IMR-90 (cell line): ENCODE data around the gene FBXO44.

Experiments used
- POLR2A ChIP-seq: IDR thresholded peaks from 2 replicates; pipeline ENCODE4 v1.6.1; 2012; ENCODE audit warnings: mild to moderate bottlenecking, low read depth, low read length
- SMC3 ChIP-seq: fragments of 150-350 bp; IDR thresholded peaks from 2 replicates; pipeline ENCODE4 v1.6.1; 2016; ENCODE audit warnings: low read depth, mild to moderate bottlenecking, antibody characterized with exemption, low read length, moderate library complexity
- TF ChIP-seq, protein P1 (sequence below): conservative IDR thresholded peaks from 2 replicates; pipeline ENCODE4 v1.5.1; 2012; ENCODE audit warnings: mild to moderate bottlenecking, low read depth, low read length, improper control_type of control experiment
- TF ChIP-seq, protein P2 (sequence below): fragments of 150-350 bp; IDR thresholded peaks from 2 replicates; pipeline ENCODE4 v1.6.1; 2017; ENCODE audit warnings: mild to moderate bottlenecking, antibody characterized with exemption, low read length, low read depth

DNA sequence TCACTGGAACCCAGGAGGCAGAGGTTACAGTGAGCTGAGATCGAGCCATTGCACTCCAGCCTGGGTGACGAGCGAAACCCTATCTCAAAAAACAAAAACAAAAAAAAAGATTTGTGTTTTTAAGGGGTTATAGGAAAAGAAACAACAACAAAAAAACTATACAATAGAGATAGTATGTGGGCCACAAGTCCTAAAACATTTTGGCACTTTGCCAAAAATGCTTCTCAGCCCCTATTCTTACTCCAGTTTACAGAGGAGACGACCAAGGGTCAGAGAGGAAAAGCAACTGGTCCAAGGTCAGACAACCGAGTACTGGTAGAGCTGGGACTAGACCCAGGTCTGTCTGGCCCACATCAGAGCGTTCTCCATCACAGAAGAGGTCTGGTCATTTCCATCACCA, 3.0 kb downstream of the FBXO44 start:
- TF ChIP-seq SMC3 (no peak), POLR2A (no peak)
- TF ChIP-seq, protein P1, sequence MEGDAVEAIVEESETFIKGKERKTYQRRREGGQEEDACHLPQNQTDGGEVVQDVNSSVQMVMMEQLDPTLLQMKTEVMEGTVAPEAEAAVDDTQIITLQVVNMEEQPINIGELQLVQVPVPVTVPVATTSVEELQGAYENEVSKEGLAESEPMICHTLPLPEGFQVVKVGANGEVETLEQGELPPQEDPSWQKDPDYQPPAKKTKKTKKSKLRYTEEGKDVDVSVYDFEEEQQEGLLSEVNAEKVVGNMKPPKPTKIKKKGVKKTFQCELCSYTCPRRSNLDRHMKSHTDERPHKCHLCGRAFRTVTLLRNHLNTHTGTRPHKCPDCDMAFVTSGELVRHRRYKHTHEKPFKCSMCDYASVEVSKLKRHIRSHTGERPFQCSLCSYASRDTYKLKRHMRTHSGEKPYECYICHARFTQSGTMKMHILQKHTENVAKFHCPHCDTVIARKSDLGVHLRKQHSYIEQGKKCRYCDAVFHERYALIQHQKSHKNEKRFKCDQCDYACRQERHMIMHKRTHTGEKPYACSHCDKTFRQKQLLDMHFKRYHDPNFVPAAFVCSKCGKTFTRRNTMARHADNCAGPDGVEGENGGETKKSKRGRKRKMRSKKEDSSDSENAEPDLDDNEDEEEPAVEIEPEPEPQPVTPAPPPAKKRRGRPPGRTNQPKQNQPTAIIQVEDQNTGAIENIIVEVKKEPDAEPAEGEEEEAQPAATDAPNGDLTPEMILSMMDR, result no peak
- TF ChIP-seq, protein P2, sequence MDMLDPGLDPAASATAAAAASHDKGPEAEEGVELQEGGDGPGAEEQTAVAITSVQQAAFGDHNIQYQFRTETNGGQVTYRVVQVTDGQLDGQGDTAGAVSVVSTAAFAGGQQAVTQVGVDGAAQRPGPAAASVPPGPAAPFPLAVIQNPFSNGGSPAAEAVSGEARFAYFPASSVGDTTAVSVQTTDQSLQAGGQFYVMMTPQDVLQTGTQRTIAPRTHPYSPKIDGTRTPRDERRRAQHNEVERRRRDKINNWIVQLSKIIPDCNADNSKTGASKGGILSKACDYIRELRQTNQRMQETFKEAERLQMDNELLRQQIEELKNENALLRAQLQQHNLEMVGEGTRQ, result no peak
